ENCODE measurements around the gene EFHD1.

Gene EFHD1

GRCh38 chr2:232645061-232645460, 11.7 kb downstream of the EFHD1 start:
- DNase-seq (ENCODE audit: low read depth), result no peak
- no peak overlapping the region for H3K4me3 ChIP-seq (ENCODE audit: control insufficient read depth, low read depth, low read length)
- no peak for TF ChIP-seq CTCF (conservative IDR thresholded peaks at IDR 0.05; ENCODE audit: control insufficient read depth, insufficient read depth, low read depth, low read length)

GRCh38 chr2:232646726-232647125, 13.3 kb downstream of the EFHD1 start:
- H3K4me3 ChIP-seq (ENCODE audit: control insufficient read depth, low read depth, low read length), result no peak overlapping the region
- TF ChIP-seq CTCF (conservative IDR thresholded peaks at IDR 0.05; ENCODE audit: control insufficient read depth, insufficient read depth, low read depth, low read length), result no peak
- no peak for DNase-seq (ENCODE audit: low read depth)

GRCh38 chr2:232647261-232647660, 13.9 kb downstream of the EFHD1 start:
- no peak overlapping the region for H3K4me3 ChIP-seq (ENCODE audit: control insufficient read depth, low read depth, low read length)
- TF ChIP-seq CTCF (conservative IDR thresholded peaks at IDR 0.05; ENCODE audit: control insufficient read depth, insufficient read depth, low read depth, low read length), result no peak
- no peak for DNase-seq (ENCODE audit: low read depth)

- no peak for DNase-seq (ENCODE audit: low read depth)
- H3K4me3 ChIP-seq (ENCODE audit: control insufficient read depth, low read depth, low read length), result no peak overlapping the region
- TF ChIP-seq CTCF (conservative IDR thresholded peaks at IDR 0.05; ENCODE audit: control insufficient read depth, insufficient read depth, low read depth, low read length), result no peak
These were observed 15.6 kb downstream of the EFHD1 start for GRCh38 chr2:232649033-232649432.

GRCh38 chr2:232652505-232652851, 19.1 kb downstream of the EFHD1 start:
- H3K4me3 ChIP-seq (ENCODE audit: control insufficient read depth, low read depth, low read length), result no peak overlapping the region
- DNase-seq (ENCODE audit: low read depth), result no peak
- no peak for TF ChIP-seq CTCF (conservative IDR thresholded peaks at IDR 0.05; ENCODE audit: control insufficient read depth, insufficient read depth, low read depth, low read length)

- H3K4me3 ChIP-seq (ENCODE audit: control insufficient read depth, low read depth, low read length), result no peak overlapping the region
- no peak for TF ChIP-seq CTCF (conservative IDR thresholded peaks at IDR 0.05; ENCODE audit: control insufficient read depth, insufficient read depth, low read depth, low read length)
- DNase-seq (ENCODE audit: low read depth), result no peak
These were observed 20.0 kb downstream of the EFHD1 start for GRCh38 chr2:232653441-232653840.

- DNase-seq (ENCODE audit: low read depth), result no peak
- TF ChIP-seq CTCF (conservative IDR thresholded peaks at IDR 0.05; ENCODE audit: control insufficient read depth, insufficient read depth, low read depth, low read length), result no peak
- H3K4me3 ChIP-seq (ENCODE audit: control insufficient read depth, low read depth, low read length), result no peak overlapping the region
These were observed 22.0 kb downstream of the EFHD1 start for GRCh38 chr2:232655392-232655791.
